Tibial nerve (tissue), 3 donors: ENCODE results near the gene GJB4.

ENCODE experiments used
- CTCF ChIP-seq, 5 experiments: fragments of 200-600 bp in 3 of 5; fragments of 450-650 bp in 2 of 5; sonication (generic) in 3 of 5; IDR thresholded peaks; one replicate each; pipeline ENCODE4 v1.5.1; 2016 to 2019; ENCODE audit warnings: antibody characterized with exemption in 5 of 5, mild to moderate bottlenecking in 3 of 5, moderate library complexity in 2 of 5
- POLR2A ChIP-seq, 2 donors: fragments of 450-650 bp; IDR thresholded peaks; one replicate each; pipeline ENCODE4 v1.6.1; 2017; ENCODE audit warnings: antibody characterized with exemption in 2 of 2, mild to moderate bottlenecking in 2 of 2, moderate library complexity in 2 of 2

DNA sequence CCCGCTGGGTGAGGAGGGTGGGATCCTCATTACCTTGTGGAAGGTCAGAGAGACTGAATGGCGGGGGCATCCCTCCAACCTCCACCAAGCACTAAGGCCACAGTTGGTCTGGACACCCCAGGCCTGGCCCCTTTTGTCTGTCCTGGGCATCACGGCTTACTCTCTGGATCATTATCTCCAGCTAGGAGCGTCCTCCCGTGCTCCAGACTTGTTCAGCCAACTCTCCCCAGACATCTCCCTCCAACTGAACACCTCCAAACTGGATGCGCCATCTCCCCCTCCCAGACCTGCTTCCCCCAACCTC is 11.9 kb upstream of the GJB4 start:
- TF ChIP-seq CTCF (IDR thresholded peaks at IDR 0.05) (no peak), POLR2A (IDR thresholded peaks at IDR 0.05) (no peak)
